Measurements from ENCODE around the gene FGF7. TPM values are rescaled to one million over a fixed set of nuclear protein-coding genes. Genes with fewer than 3 reads are reported as not detected.

Gene FGF7
- total and polyA plus RNA-seq, 7 donors, result 1.4 to 7.0 (median 2.4) TPM

DNA sequence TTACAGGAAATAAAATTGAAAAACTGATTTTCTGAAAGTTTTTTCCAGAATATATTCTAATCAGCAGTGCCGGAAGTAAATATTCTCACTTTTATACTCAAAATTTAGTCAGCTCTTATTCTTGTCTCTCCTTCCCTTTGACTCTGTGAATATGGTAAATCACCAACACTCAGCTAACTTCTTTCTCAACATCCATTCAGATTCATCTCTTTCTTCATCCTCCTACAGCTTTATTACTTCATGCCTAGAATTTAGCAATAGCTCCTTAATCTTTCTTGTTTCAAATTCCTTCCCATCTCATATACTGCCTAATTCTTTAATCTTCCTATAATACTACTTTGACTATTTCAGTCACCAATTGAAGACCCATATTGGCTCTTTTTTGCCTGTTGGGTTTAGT, 67.9 kb downstream of the FGF7 start:
- H3K4me1 ChIP-seq, result no peaks in the 10 kb centered on the region
- H3K4me3 ChIP-seq, result no peak overlapping the region
- no peaks in the 10 kb centered on the region for H3K36me3 ChIP-seq (ENCODE audit: insufficient read depth in 1 of 2, low read depth in 1 of 2)
- DNase-seq, result no peak
- intact Hi-C loops (cut with DNase I), result no loop called here
- no peak overlapping the region for H3K27ac ChIP-seq
- no peaks in the 10 kb centered on the region for H3K27me3 ChIP-seq (ENCODE audit: insufficient read depth in 3 of 3, low read length in 2 of 3)
- 96 to 100% (median 98%) methylated on average over 1 of the region's 1 CpG for WGBS, 3 donors
- H3K9me3 ChIP-seq, result no peaks in the 10 kb centered on the region
- TF ChIP-seq, protein P1, sequence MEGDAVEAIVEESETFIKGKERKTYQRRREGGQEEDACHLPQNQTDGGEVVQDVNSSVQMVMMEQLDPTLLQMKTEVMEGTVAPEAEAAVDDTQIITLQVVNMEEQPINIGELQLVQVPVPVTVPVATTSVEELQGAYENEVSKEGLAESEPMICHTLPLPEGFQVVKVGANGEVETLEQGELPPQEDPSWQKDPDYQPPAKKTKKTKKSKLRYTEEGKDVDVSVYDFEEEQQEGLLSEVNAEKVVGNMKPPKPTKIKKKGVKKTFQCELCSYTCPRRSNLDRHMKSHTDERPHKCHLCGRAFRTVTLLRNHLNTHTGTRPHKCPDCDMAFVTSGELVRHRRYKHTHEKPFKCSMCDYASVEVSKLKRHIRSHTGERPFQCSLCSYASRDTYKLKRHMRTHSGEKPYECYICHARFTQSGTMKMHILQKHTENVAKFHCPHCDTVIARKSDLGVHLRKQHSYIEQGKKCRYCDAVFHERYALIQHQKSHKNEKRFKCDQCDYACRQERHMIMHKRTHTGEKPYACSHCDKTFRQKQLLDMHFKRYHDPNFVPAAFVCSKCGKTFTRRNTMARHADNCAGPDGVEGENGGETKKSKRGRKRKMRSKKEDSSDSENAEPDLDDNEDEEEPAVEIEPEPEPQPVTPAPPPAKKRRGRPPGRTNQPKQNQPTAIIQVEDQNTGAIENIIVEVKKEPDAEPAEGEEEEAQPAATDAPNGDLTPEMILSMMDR (IDR thresholded peaks at IDR 0.05), result no peak
- ATAC-seq, result no peak

DNA sequence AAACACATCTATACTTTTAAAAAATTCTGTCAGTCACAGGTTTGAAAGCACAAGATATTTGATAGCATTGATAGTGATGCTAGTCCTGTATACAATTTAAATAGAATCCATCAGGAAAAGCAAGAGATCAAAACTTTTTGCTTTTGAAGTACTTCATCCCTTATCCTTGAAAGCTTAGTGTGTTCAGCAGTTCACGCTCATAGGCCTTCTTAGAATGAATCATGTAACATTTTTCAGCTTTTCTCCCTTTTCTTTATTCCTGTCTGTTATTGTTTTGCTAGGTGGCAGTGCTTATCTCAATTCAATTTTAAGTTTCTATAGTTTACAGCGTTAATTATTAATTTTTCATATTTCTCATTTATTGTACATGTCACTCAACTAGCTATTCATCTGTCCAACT, 69.1 kb downstream of the FGF7 start:
- no peaks in the 10 kb centered on the region for H3K9me3 ChIP-seq
- H3K27me3 ChIP-seq (ENCODE audit: insufficient read depth in 3 of 3, low read length in 2 of 3), result no peaks in the 10 kb centered on the region
- WGBS, 3 donors, result 91 to 100% (median 95%) methylated on average over 2 of the region's 2 CpGs
- TF ChIP-seq, protein P1 (IDR thresholded peaks at IDR 0.05), result no peak
- no peak for DNase-seq
- H3K4me1 ChIP-seq, result no peaks in the 10 kb centered on the region
- H3K36me3 ChIP-seq (ENCODE audit: insufficient read depth in 1 of 2, low read depth in 1 of 2), result no peaks in the 10 kb centered on the region
- no peak for ATAC-seq
- H3K27ac ChIP-seq, result no peak overlapping the region
- no peak overlapping the region for H3K4me3 ChIP-seq
- intact Hi-C loops (cut with DNase I), result no loop called here

DNA sequence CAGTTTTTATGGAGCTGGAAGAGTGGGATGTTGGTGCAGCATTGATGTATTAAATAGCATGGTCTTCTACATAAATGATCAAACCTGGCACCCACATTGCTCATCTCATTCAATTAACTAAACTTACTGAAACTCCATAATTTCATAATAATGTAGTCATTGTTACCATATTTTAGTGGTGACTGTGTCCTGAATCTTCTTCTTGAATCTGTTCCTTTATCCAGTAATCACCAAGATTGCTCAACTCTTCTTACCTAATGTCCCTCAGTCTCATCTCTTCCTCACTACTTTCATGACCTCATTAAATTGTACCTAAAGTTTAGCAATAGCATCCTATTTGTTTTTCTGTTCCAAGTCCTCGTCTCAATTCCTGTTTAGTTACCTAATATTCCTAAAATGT, 69.8 kb downstream of the FGF7 start:
- H3K9me3 ChIP-seq, result no peaks in the 10 kb centered on the region
- H3K36me3 ChIP-seq (ENCODE audit: insufficient read depth in 1 of 2, low read depth in 1 of 2), result no peaks in the 10 kb centered on the region
- no peaks in the 10 kb centered on the region for H3K27me3 ChIP-seq (ENCODE audit: insufficient read depth in 3 of 3, low read length in 2 of 3)
- TF ChIP-seq, protein P1 (IDR thresholded peaks at IDR 0.05), result no peak
- H3K27ac ChIP-seq, result no peak overlapping the region
- DNase-seq, result no peak
- ATAC-seq, result no peak
- no peak overlapping the region for H3K4me3 ChIP-seq
- intact Hi-C loops (cut with DNase I), result no loop called here
- 72 to 75% (median 74%) methylated on average over 1 of the region's 1 CpG for WGBS, 3 donors
- H3K4me1 ChIP-seq, result no peaks in the 10 kb centered on the region

DNA sequence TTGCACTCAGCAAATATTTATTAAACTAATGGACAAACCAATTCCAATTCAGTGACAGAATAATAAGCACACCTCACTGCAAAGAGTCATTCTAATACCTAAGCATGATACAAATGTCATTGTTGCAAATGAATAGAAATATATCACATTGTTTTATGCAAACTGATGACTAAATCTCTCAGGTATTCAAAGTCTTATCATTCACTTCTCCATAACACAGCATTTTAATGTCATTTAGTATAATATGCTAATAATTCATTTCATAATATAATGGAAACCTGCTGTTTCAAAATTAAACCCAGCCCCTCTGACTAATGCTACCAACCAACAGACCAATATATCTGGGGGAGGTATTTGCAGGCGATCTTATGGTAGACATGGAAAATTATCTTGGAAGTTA, 71.8 kb downstream of the FGF7 start:
- no peaks in the 10 kb centered on the region for H3K36me3 ChIP-seq (ENCODE audit: insufficient read depth in 1 of 2, low read depth in 1 of 2)
- TF ChIP-seq, protein P1 (IDR thresholded peaks at IDR 0.05), result no peak
- DNase-seq, result no peak
- no peaks in the 10 kb centered on the region for H3K4me1 ChIP-seq
- H3K27me3 ChIP-seq (ENCODE audit: insufficient read depth in 3 of 3, low read length in 2 of 3), result no peaks in the 10 kb centered on the region
- no peaks in the 10 kb centered on the region for H3K9me3 ChIP-seq
- no peak overlapping the region for H3K4me3 ChIP-seq
- intact Hi-C loops (cut with DNase I), result no loop called here
- no peak overlapping the region for H3K27ac ChIP-seq
- no peak for ATAC-seq
- WGBS, 3 donors, result 90 to 100% (median 92%) methylated on average over 1 of the region's 1 CpG

- Histone ChIP-seq H3K27ac (no peak overlapping the region), H3K4me1 (no peaks in the 10 kb centered on the region), H3K27me3 (ENCODE audit: insufficient read depth in 3 of 3, low read length in 2 of 3) (no peaks in the 10 kb centered on the region), H3K9me3 (no peaks in the 10 kb centered on the region), H3K36me3 (ENCODE audit: insufficient read depth in 1 of 2, low read depth in 1 of 2) (no peaks in the 10 kb centered on the region), H3K4me3 (no peak overlapping the region)
- intact Hi-C loops (cut with DNase I), result no loop called here
- 83 to 89% (median 89%) methylated on average over 3 of the region's 3 CpGs for WGBS, 3 donors
- DNase-seq (no peak), ATAC-seq (no peak)
- TF ChIP-seq, protein P1 (IDR thresholded peaks at IDR 0.05), result no peak
These were observed 73.1 kb downstream of the FGF7 start for GRCh38 chr15:49495993-49496753.

Measured in psoas muscle (tissue), 8 donors.